CD4-positive, alpha-beta T cell treated with Interleukin-10 for 1 hour (primary cell): ENCODE measurements around the gene P2RY12.

ENCODE experiments used
- DNase-seq: peaks from one replicate; pipeline ENCODE4 v3.0.0-alpha.2; 2020

The P2RY12 gene

GRCh38 chr3:151305060-151305774, 79.3 kb downstream of the P2RY12 start:
- DNase-seq, result no peak

- no peak for DNase-seq
Measured at GRCh38 chr3:151303751-151304150, 80.8 kb downstream of the P2RY12 start.

- DNase-seq, result no peak
Measured at GRCh38 chr3:151301787-151302186, 82.8 kb downstream of the P2RY12 start.

GRCh38 chr3:151300539-151300938, 84.0 kb downstream of the P2RY12 start:
- no peak for DNase-seq

GRCh38 chr3:151299006-151299405, 85.5 kb downstream of the P2RY12 start:
- no peak for DNase-seq

- DNase-seq, result no peak
Measured at GRCh38 chr3:151297429-151297828, 87.1 kb downstream of the P2RY12 start.

- DNase-seq, result no peak
Measured at GRCh38 chr3:151296226-151296625, 88.3 kb downstream of the P2RY12 start.

GRCh38 chr3:151293127-151293526, 91.4 kb downstream of the P2RY12 start:
- no peak for DNase-seq

- DNase-seq, result no peak
Measured at GRCh38 chr3:151290673-151291072, 93.9 kb downstream of the P2RY12 start.

GRCh38 chr3:151289445-151289844, 95.1 kb downstream of the P2RY12 start:
- no peak for DNase-seq
